T follicular helper cell (primary cell): ENCODE measurements around the gene SLC27A4.
"Not testable (repeated sequence)": the region's sequence is repeated elsewhere in the genome, so short reads cannot be mapped to it uniquely, and the experiment has no call there.

Experiments
- DNase-seq: peaks from one replicate; pipeline ENCODE4 v3.0.0-alpha.2; 2020; ENCODE audit warnings: low read depth

The SLC27A4 gene

GRCh38 chr9:128324401-128324800, 15.9 kb upstream of the SLC27A4 start:
- DNase-seq: no peak

DNA sequence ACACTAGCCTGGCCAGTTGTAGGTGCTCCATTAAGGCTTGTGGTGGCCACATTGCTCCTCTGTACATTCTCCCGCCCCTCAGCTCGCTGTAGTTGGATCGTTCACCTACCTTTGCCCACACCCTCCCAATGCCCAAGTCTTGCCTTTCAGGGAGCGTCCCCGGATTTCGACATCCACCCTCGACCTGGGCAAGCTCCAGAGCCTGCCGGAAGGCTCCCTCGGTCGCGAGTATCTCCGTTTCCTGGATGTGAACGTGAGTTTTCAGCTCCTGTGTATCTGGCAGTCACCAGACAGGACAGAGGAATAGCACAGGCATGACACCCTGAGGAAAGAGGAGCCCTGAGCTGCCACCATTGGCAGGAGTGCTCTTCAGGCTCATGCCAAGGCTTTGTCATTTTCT, 14.7 kb upstream of the SLC27A4 start:
- DNase-seq: no peak

DNA sequence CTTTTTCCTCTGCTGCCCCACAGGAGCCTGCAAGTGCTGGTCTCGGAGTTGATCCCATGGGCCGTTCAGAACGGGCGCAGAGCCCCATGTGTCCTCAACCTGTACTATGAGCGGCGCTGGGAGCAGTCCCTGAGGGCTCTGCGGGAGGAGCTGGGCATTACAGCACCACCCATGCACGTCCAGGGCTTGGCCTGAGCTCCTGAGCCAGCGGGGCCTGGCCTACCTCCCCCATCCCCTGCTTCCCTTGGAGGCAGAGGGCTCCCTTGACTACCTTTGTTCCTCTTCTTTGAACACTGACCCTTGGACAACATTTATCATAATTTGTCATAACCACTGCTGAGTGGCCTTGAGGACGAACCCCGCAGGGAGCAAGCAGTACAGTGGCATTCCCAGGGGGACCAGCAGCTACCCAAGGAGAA, 6.9 kb upstream of the SLC27A4 start:
- DNase-seq: no peak

GRCh38 chr9:128335161-128335560, 5.2 kb upstream of the SLC27A4 start:
- no peak for DNase-seq

DNA sequence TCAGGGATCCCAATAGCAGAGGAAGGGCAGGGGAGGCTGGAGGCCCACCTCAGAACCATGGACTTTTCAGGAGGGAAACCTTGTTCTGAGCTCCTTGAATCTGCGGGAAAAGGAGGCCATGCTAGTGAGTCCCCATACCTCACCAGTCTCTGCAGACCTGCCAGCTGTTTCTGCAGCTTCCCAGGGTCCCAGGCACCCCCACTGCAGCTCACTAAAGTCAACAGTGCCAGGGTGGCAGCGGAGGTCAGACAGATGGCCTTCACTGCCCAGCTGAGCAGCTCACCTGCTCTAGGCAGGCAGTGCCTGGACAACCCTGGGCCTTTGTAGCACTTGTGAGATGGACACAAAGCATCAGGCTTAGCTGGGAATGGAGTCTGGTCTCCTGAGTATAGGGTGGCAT, 4.4 kb upstream of the SLC27A4 start:
- no peak for DNase-seq

- no peak for DNase-seq
These were observed 2.4 kb upstream of the SLC27A4 start for GRCh38 chr9:128337936-128338335.

- not testable (repeated sequence) for DNase-seq
These were observed 1.3 kb upstream of the SLC27A4 start for GRCh38 chr9:128338852-128339614.

GRCh38 chr9:128340691-128341434, 536 bp downstream of the SLC27A4 start:
- DNase-seq: no peak

GRCh38 chr9:128341435-128341849, 1.1 kb downstream of the SLC27A4 start:
- DNase-seq: peak; percentile 40

GRCh38 chr9:128342971-128343680, 2.8 kb downstream of the SLC27A4 start:
- no peak for DNase-seq

DNA sequence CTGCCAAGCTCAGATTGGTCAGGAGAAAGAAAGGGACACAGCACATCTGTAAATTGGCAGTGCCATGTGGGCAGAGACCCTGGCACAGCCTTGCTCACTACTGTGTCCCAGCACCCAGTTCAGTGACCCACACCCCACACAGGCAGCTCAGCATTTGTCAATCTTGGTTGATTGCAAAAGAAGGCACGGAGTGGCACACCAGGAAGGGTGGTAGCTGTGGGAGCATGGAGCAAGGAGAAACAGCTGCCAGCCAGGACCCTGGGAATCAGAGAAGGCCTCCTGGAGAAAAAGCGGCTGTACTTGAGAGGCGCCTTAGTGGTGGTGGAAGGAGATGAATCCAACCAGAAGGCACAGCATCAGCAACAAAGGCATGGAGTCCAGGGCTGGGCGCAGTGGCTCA, 3.5 kb downstream of the SLC27A4 start:
- no peak for DNase-seq

- DNase-seq: no peak
These were observed 4.7 kb downstream of the SLC27A4 start for GRCh38 chr9:128344931-128345605.

- no peak for DNase-seq
These were observed 8.8 kb downstream of the SLC27A4 start for GRCh38 chr9:128349125-128349524.

GRCh38 chr9:128349772-128350171, 9.4 kb downstream of the SLC27A4 start:
- no peak for DNase-seq

DNA sequence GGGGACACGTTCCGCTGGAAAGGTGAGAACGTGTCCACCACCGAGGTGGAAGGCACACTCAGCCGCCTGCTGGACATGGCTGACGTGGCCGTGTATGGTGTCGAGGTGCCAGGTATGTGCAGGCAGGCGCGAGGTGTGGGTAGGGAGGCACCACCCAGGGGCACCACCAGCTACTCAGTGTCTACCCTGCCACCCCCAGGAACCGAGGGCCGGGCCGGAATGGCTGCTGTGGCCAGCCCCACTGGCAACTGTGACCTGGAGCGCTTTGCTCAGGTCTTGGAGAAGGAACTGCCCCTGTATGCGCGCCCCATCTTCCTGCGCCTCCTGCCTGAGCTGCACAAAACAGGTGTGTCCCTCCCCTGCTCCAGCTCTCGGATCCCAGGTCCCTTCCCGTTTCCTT, 15.1 kb downstream of the SLC27A4 start:
- DNase-seq: no peak

DNA sequence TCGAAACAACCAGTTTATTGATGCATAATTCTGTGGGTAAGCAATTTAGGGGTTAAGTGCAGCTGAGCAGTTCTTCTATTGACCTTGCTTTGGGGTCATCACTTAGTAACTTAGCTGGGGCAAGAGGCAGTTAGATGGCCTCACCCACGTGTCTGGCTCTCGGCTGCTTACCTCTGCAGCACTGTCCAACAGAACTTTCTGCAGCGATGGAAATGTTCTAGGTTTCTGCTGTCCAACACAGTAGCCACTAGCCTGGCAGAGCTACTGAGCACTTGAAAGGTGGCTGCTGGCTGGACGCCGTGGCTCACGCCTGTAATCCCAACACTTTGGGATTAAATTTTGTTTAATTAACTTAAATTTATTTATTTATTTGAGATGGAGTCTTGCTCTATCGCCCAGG, 17.8 kb downstream of the SLC27A4 start:
- no peak for DNase-seq

GRCh38 chr9:128358861-128359260, 18.5 kb downstream of the SLC27A4 start:
- no peak for DNase-seq

DNA sequence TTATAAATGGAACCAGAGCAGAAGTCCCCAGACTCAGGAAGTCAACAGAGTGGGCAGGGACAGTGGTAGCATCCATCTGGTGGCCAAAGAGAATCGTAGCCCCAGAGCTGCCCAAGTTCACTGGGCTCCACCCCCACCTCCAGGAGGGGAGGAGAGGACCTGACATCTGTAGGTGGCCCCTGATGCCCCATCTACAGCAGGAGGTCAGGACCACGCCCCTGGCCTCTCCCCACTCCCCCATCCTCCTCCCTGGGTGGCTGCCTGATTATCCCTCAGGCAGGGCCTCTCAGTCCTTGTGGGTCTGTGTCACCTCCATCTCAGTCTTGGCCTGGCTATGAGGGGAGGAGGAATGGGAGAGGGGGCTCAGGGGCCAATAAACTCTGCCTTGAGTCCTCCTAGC, 20.5 kb downstream of the SLC27A4 start:
- no peak for DNase-seq

- DNase-seq: no peak
These were observed 21.1 kb downstream of the SLC27A4 start for GRCh38 chr9:128361296-128361985.

- peak; percentile 50 for DNase-seq
These were observed 21.8 kb downstream of the SLC27A4 start for GRCh38 chr9:128361986-128362646.

- DNase-seq: no peak
These were observed 22.4 kb downstream of the SLC27A4 start for GRCh38 chr9:128362774-128363173.
